ENCODE data around the gene ATAD2B.

DNA sequence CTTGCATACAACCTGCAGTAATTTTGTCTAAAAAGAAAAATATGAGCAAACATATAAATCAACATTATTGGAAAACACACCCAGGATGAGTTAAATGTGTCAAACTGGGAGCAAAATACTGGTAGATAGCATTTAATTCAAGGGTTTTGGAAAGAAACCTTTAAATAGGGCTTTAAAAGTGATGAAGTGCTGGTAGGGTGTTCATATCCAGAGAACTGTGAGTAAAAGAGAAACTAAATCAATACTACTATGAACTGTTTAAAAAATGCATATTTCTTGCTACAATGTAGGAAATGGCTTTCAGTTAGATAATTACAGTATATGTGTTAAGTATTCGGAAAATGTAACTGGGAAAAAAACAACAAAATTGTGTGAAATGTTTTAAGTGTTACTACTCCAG, 117.8 kb downstream of the ATAD2B start:
- TF ChIP-seq, protein P1, sequence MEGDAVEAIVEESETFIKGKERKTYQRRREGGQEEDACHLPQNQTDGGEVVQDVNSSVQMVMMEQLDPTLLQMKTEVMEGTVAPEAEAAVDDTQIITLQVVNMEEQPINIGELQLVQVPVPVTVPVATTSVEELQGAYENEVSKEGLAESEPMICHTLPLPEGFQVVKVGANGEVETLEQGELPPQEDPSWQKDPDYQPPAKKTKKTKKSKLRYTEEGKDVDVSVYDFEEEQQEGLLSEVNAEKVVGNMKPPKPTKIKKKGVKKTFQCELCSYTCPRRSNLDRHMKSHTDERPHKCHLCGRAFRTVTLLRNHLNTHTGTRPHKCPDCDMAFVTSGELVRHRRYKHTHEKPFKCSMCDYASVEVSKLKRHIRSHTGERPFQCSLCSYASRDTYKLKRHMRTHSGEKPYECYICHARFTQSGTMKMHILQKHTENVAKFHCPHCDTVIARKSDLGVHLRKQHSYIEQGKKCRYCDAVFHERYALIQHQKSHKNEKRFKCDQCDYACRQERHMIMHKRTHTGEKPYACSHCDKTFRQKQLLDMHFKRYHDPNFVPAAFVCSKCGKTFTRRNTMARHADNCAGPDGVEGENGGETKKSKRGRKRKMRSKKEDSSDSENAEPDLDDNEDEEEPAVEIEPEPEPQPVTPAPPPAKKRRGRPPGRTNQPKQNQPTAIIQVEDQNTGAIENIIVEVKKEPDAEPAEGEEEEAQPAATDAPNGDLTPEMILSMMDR (conservative IDR thresholded peaks at IDR 0.05; ENCODE audit: low read depth, low read length) = no peak
- TF ChIP-seq EZH2 (IDR thresholded peaks at IDR 0.05; ENCODE audit: borderline replicate concordance, low read depth, low read length, poor library complexity, severe bottlenecking) = no peak

Measured in A673 (cell line).